Left lung (tissue), 10 donors: ENCODE data around the gene FBRSL1. TPM values are rescaled to one million over a fixed set of nuclear protein-coding genes. Genes with fewer than 3 reads are reported as not detected.

Experiments
- ATAC-seq: fragments of 200-7000 bp; cut with Tn5 transposase; one replicate; pipeline ENCODE4 v1.9.1; 2020; ENCODE audit warnings: moderate library complexity
- DNase-seq, 4 donors: peaks; one replicate each; pipeline ENCODE4 v3.0.0-alpha.2; 2013 to 2020
- H3K27ac ChIP-seq, 2 donors: fragments of 200-600 bp; sonication (generic) in 1 of 2; one replicate each; pipeline versions ENCODE4 v1.5.0 to v1.8.0; 2020 to 2021
- H3K27me3 ChIP-seq, 2 donors: fragments of 200-600 bp; sonication (generic) in 1 of 2; one replicate each; pipeline versions ENCODE4 v1.5.0 to v1.8.0; 2020 to 2021
- H3K36me3 ChIP-seq, 2 donors: fragments of 200-600 bp; sonication (generic) in 1 of 2; one replicate each; pipeline versions ENCODE4 v1.5.0 to v1.8.0; 2020 to 2021
- H3K4me1 ChIP-seq, 2 donors: fragments of 200-600 bp; one replicate each; pipeline ENCODE4 v1.8.0; 2021
- H3K4me3 ChIP-seq, 2 donors: fragments of 200-600 bp; sonication (generic) in 1 of 2; one replicate each; pipeline versions ENCODE4 v1.5.0 to v1.8.0; 2020 to 2021; ENCODE audit warnings: mild to moderate bottlenecking in 1 of 2
- H3K9me3 ChIP-seq, 2 donors: fragments of 200-600 bp; sonication (generic) in 1 of 2; one replicate each; pipeline versions ENCODE4 v1.5.0 to v1.8.0; 2020 to 2021
- intact Hi-C, 2 donors: fragments of 100-400 bp; cut with DNase I; formaldehyde crosslinking; loops; one replicate each; pipeline versions ENCODE4 v1.11.2 to v1.14.2; 2022
- polyA plus RNA-seq, 6 donors: library from polyadenylated mRNA; unstranded; fragments of 120-200 nt; gene quantifications; one replicate each; pipeline ENCODE4 v1.2.1, GENCODE V29; 2013; ENCODE audit not compliant: insufficient read length in 6 of 6
- total RNA-seq, 2 donors: library from RNA; stranded (reverse); fragmentation: NEBNext Ultra II Directional; extraction: Animal tissue kit (Norgen Biotek cat#: 25700); gene quantifications; one replicate each; pipeline ENCODE4 v1.2.1, GENCODE V29; 2021
- TF ChIP-seq, protein P1 (sequence below), 2 donors: fragments of 200-600 bp; sonication (generic) in 1 of 2; IDR thresholded peaks; one replicate each; pipeline versions ENCODE4 v1.5.0 to v1.8.0; 2021; ENCODE audit warnings: antibody characterized with exemption in 2 of 2
- donor health status: DM: no; HTN: yes; CAD: no.
- donor health status: DM: no; HTN: no; CAD: no.

Gene FBRSL1
- total and polyA plus RNA-seq, 8 donors = 44.7 to 113 (median 83.9) TPM

DNA sequence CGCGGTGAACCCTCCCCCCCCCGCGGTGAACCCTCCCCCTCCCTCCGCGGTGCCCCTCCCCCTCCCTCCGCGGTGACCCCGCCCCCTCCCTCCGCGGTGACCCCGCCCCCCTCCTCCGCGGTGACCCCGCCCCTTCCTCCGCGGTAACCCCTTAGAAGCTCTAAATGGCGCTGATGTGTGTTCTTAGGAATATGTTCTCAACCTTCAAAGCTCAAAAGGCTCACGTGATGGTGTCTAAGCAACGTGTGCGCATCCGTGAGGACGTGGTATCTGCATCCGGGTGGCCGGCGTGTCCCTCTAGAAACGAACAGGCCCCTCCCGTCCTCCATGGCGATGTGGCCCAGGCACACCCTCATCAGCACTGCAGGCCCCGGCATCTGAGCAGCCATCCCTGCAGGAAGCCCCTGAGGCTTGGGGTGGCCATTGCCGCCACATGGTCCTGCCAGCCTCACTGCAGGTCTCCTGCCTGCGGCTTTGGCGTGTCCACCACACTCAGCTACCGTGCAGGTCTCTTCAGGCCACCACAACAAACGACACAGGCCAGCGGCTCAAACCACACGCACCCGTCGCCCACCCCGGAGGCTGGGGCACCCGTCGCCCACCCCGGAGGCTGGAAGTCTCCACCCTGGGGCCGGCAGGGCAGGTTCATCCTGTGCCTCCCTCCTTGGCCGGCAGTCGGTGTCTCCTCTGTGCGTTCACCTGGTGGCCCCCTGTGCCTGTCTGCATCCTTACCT lies 14.5 kb upstream of the FBRSL1 start:
- Histone ChIP-seq H3K9me3 (no peaks in the 10 kb centered on the region), H3K36me3 (no peaks in the 10 kb centered on the region), H3K4me1 (peaks cover 0 to 4% of the 10 kb centered on the region in 2 donors), H3K4me3 (no peak overlapping the region), H3K27me3 (peaks cover 0 to 32% of the 10 kb centered on the region in 2 donors), H3K27ac (no peak overlapping the region)
- TF ChIP-seq, protein P1, sequence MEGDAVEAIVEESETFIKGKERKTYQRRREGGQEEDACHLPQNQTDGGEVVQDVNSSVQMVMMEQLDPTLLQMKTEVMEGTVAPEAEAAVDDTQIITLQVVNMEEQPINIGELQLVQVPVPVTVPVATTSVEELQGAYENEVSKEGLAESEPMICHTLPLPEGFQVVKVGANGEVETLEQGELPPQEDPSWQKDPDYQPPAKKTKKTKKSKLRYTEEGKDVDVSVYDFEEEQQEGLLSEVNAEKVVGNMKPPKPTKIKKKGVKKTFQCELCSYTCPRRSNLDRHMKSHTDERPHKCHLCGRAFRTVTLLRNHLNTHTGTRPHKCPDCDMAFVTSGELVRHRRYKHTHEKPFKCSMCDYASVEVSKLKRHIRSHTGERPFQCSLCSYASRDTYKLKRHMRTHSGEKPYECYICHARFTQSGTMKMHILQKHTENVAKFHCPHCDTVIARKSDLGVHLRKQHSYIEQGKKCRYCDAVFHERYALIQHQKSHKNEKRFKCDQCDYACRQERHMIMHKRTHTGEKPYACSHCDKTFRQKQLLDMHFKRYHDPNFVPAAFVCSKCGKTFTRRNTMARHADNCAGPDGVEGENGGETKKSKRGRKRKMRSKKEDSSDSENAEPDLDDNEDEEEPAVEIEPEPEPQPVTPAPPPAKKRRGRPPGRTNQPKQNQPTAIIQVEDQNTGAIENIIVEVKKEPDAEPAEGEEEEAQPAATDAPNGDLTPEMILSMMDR (IDR thresholded peaks at IDR 0.05) = no peak
- intact Hi-C loops = no loop called here
- ATAC-seq (no peak), DNase-seq (peak in 1 of 4 donors; percentile 71)

DNA sequence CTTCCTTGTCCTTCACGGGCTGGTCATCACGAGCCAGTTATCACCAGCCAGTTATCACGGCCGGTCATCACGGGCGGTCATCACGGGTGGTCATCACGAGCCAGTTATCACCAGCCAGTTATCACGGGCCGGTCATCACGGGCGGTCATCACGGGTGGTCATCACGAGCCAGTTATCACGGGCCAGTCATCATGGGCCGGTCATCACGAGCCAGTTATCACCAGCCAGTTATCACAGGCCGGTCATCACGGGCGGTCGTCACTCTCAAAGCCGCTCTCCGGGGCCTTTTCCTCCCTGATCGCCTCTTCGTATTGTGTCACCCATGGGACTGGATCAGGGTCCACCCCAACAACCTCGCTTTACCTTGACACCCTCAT lies 13.9 kb upstream of the FBRSL1 start:
- Histone ChIP-seq H3K27ac (no peak overlapping the region), H3K9me3 (no peaks in the 10 kb centered on the region), H3K36me3 (no peaks in the 10 kb centered on the region), H3K4me3 (no peak overlapping the region), H3K4me1 (peaks cover 0 to 5% of the 10 kb centered on the region in 2 donors), H3K27me3 (peaks cover 0 to 37% of the 10 kb centered on the region in 2 donors)
- TF ChIP-seq, protein P1 (IDR thresholded peaks at IDR 0.05) = no peak
- intact Hi-C loops = no loop called here
- DNase-seq = peak in 1 of 4 donors; percentile 47
- no peak for ATAC-seq

DNA sequence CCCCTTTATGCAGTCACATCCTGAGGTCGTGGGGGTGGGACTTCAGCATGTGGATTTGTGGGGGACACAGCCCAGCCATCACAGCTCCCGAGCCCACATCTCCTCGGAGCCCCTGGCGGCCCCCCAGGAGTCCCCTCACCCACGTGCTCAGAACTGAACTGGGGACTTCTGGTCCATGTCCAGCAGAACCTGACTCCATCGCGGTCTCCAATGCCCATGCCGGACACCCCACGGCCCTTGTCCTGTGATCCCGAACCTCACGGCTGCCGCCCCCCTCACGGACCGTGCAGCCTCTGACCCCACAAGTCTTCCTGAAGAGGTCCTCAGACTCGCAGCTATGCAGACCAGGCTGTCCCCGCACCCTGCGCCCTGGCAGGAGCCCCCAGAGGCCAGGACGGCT lies 13.5 kb upstream of the FBRSL1 start:
- no peaks in the 10 kb centered on the region for H3K36me3 ChIP-seq
- H3K4me3 ChIP-seq = no peak overlapping the region
- H3K4me1 ChIP-seq = peaks cover 0 to 6% of the 10 kb centered on the region in 2 donors
- intact Hi-C loops = no loop called here
- peak in 1 of 4 donors; percentile 69 for DNase-seq
- TF ChIP-seq, protein P1 (IDR thresholded peaks at IDR 0.05) = no peak
- no peak overlapping the region for H3K27ac ChIP-seq
- H3K9me3 ChIP-seq = no peaks in the 10 kb centered on the region
- H3K27me3 ChIP-seq = peaks cover 0 to 41% of the 10 kb centered on the region in 2 donors
- ATAC-seq = no peak

DNA sequence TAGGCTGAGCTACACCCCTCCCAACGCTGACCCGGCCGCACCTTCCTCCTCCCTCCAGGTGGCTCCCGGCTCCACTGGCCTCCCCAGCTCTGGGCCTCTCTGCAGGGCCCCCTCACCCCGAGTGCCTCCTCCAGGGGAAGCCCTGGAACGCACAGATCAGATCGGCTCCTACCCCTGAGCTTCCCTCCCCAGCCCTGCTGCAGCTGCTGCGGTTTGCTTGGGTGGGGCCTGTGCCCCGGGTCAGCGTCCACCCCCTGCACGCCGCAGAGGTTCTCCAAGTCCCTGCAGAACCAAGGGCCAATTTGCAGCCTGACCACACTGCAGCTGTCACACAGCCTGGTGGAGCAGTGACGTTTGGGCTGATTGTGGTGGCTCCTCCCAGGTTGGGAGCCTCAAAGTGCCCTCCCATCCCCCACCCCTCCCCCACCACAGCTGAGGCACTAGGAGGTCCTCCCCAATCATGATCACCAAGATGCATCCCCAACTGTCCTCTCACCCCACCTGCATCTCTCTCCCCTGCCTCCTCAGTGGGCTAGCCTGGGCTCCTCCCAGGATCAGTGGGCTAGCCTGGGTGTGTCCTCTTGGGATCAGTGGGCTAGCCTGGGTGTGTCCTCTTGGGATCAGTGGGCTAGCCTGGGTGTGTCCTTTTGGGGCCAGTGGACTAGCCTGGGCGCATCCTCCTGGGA lies 12.8 kb upstream of the FBRSL1 start:
- H3K4me3 ChIP-seq = no peak overlapping the region
- peaks cover 0 to 8% of the 10 kb centered on the region in 2 donors for H3K4me1 ChIP-seq
- H3K27ac ChIP-seq = no peak overlapping the region
- intact Hi-C loops = no loop called here
- ATAC-seq (peak; percentile 10), DNase-seq (peak in 1 of 4 donors; percentile 70)
- no peaks in the 10 kb centered on the region for H3K36me3 ChIP-seq
- peaks cover 0 to 48% of the 10 kb centered on the region in 2 donors for H3K27me3 ChIP-seq
- TF ChIP-seq, protein P1 (IDR thresholded peaks at IDR 0.05) = no peak
- no peaks in the 10 kb centered on the region for H3K9me3 ChIP-seq

DNA sequence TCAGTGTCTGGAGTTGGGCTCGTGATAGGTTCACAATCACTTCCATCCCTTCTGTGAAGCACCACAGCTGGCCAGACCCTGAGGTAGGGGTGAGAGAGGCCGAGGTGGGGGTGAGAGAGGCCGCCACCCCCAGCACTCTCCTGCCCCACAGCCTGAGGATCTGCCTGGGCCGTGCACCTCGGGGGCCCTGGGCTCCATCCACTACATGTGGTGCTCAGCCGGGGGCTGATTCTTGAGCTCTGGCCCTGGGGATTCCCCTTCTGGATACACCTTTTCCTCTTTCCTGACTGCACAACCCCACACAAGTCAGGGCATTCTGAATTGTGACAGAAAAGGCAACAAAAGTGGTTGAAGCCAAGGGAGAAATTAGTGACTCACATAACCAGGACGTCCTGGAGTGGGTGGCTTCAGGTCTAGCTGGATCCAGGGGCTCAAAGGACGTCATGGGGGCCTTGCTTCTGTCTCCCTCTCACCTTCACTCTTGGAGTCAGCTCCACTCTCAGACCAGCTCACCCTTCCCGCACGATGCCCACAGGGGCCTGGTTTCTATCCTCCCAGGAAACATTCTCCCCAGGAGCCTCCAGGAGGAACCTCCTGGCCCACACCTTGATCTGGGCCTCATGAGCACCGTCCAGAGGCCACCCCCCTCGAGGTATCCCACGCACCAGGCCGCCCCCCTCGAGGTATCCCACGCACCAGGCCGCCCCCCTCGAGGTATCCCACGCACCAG lies 12.1 kb upstream of the FBRSL1 start:
- Histone ChIP-seq H3K36me3 (no peaks in the 10 kb centered on the region), H3K4me3 (no peak overlapping the region), H3K9me3 (no peaks in the 10 kb centered on the region), H3K27me3 (peaks cover 0 to 49% of the 10 kb centered on the region in 2 donors), H3K4me1 (peaks cover 0 to 8% of the 10 kb centered on the region in 2 donors), H3K27ac (no peak overlapping the region)
- intact Hi-C loops = no loop called here
- ATAC-seq (no peak), DNase-seq (peak in 1 of 4 donors; percentile 56)
- TF ChIP-seq, protein P1 (IDR thresholded peaks at IDR 0.05) = no peak
